H1 (cell line): ENCODE results near the gene KAT5. TPM values are rescaled to one million over a fixed set of nuclear protein-coding genes. Genes with fewer than 3 reads are reported as not detected.

Experiments used
- CTCF ChIA-PET: fragments of 300-600 bp; sonication (Branson Sonifier 250); formaldehyde crosslinking; loops from one replicate; lab custom pipeline; 2021; ENCODE audit not compliant: partially characterized antibody; lab: Charles Lee
- POLR2A ChIA-PET: fragments of 300-600 bp; sonication (Branson Sonifier 250); formaldehyde crosslinking; loops from one replicate; lab custom pipeline; 2021; ENCODE audit warnings: inconsistent platforms; ENCODE audit not compliant: partially characterized antibody; lab: Charles Lee
- DNase-seq, 2 experiments: peaks; one replicate each; pipeline versions ENCODE4 v3.0.0 to v3.0.0-alpha.2; 2010 to 2022; ENCODE audit warnings: low spot score in 2 of 2, low read depth in 1 of 2, mixed read lengths in 1 of 2
- FAIRE-seq: peaks from 2 replicates; lab custom pipeline; 2011; peaks lifted over from hg19 to GRCh38; lab: Jason Lieb, UNC
- H2AFZ ChIP-seq: 2 replicates; pipeline ENCODE4 v1.8.1; 2012; ENCODE audit warnings: low read length, inconsistent platforms
- H2AK5ac ChIP-seq: 2 replicates; pipeline ENCODE4 v1.6.1; 2013; ENCODE audit warnings: low read depth, low read length
- H2BK120ac ChIP-seq: replicated peaks from 2 replicates; pipeline ENCODE3; 2013; ENCODE audit warnings: low read depth, low read length, inconsistent platforms
- H2BK12ac ChIP-seq: 2 replicates; pipeline ENCODE4 v1.6.1; 2013; ENCODE audit warnings: low read depth, low read length
- H2BK15ac ChIP-seq: 2 replicates; pipeline ENCODE4 v1.6.1; 2013; ENCODE audit warnings: low read length
- H2BK20ac ChIP-seq: 2 replicates; pipeline ENCODE4 v1.6.1; 2013; ENCODE audit warnings: low read length
- H2BK5ac ChIP-seq: 2 replicates; pipeline ENCODE4 v1.6.1; 2013; ENCODE audit warnings: low read depth, low read length
- H3K14ac ChIP-seq: 2 replicates; pipeline ENCODE4 v1.6.1; 2013; ENCODE audit warnings: inconsistent platforms; ENCODE audit not compliant: insufficient read length
- H3K18ac ChIP-seq: 2 replicates; pipeline ENCODE4 v1.6.1; 2013; ENCODE audit warnings: low read length; ENCODE audit errors: extremely low read depth
- H3K23ac ChIP-seq: 2 replicates; pipeline ENCODE4 v1.6.1; 2013; ENCODE audit warnings: inconsistent platforms; ENCODE audit not compliant: insufficient read length
- H3K23me2 ChIP-seq: 2 replicates; pipeline ENCODE4 v1.6.1; 2013; ENCODE audit warnings: low read depth, low read length
- H3K27ac ChIP-seq: 2 replicates; pipeline ENCODE4 v1.6.1; 2011; ENCODE audit warnings: low read depth, low read length, inconsistent platforms
- H3K27me3 ChIP-seq, 4 experiments: replicated peaks in 1 of 4; 1 replicate in 1 of 4; 2 replicates in 3 of 4; pipeline versions ENCODE4 v1.6.1 to v1.8.1; 2011 to 2013; ENCODE audit warnings: low read length in 3 of 4, mild to moderate bottlenecking in 3 of 4, inconsistent platforms in 2 of 4, mixed read lengths in 2 of 4, moderate library complexity in 1 of 4; ENCODE audit not compliant: control insufficient read depth in 3 of 4, insufficient read depth in 3 of 4; ENCODE audit errors: extremely low read depth in 1 of 4
- H3K36me3 ChIP-seq, 4 experiments: 2 replicates each; pipeline versions ENCODE4 v1.6.1 to v1.8.1; 2011 to 2013; ENCODE audit warnings: mild to moderate bottlenecking in 4 of 4, low read length in 3 of 4, moderate library complexity in 2 of 4, control low read depth in 1 of 4, inconsistent platforms in 1 of 4; ENCODE audit not compliant: insufficient read depth in 4 of 4, control insufficient read depth in 2 of 4
- H3K4ac ChIP-seq: replicated peaks from 2 replicates; pipeline ENCODE3; 2013; ENCODE audit warnings: low read length, low read depth, mixed read lengths, inconsistent platforms; ENCODE audit not compliant: insufficient read length
- H3K4me1 ChIP-seq, 4 experiments: replicated peaks in 1 of 4; 1 replicate in 1 of 4; 2 replicates in 3 of 4; pipeline versions ENCODE4 v1.6.1 to v1.8.1; 2011 to 2013; ENCODE audit warnings: low read length in 3 of 4, inconsistent platforms in 2 of 4, mixed read lengths in 1 of 4; ENCODE audit not compliant: insufficient read depth in 4 of 4, control insufficient read depth in 3 of 4
- H3K4me2 ChIP-seq, 2 experiments: 2 replicates each; pipeline versions ENCODE4 v1.6.1 to v1.8.1; 2011 to 2013; ENCODE audit warnings: low read depth in 2 of 2, low read length in 2 of 2, control low read depth in 1 of 2, inconsistent platforms in 1 of 2, mild to moderate bottlenecking in 1 of 2; ENCODE audit not compliant: insufficient read depth in 1 of 2
- H3K4me3 ChIP-seq, 4 experiments: fragments of 200-600, 300-600 bp in 1 of 4; sonication (generic), shearing (Covaris generic), sonication (Bioruptor Twin) in 1 of 4; 2 replicates each; pipeline versions ENCODE4 v1.5.1 to v1.8.1; 2011 to 2016; ENCODE audit warnings: low read length in 4 of 4, low read depth in 3 of 4, control low read depth in 2 of 4, inconsistent platforms in 2 of 4, mild to moderate bottlenecking in 2 of 4, mixed read lengths in 1 of 4, moderate library complexity in 1 of 4; ENCODE audit not compliant: insufficient read depth in 2 of 4; ENCODE audit errors: extremely low read depth in 1 of 4
- H3K56ac ChIP-seq: replicated peaks from 2 replicates; pipeline ENCODE3; 2013; ENCODE audit warnings: low read depth, mild to moderate bottlenecking, mixed read lengths, low read length, inconsistent platforms; ENCODE audit not compliant: insufficient read length
- H3K79me1 ChIP-seq: 2 replicates; pipeline ENCODE4 v1.6.1; 2013; ENCODE audit warnings: low read depth, low read length, control low read depth
- H3K79me2 ChIP-seq, 2 experiments: 2 replicates each; pipeline versions ENCODE4 v1.6.1 to v1.8.1; 2012 to 2013; ENCODE audit warnings: low read length in 2 of 2, mild to moderate bottlenecking in 2 of 2, inconsistent platforms in 1 of 2; ENCODE audit not compliant: insufficient read depth in 2 of 2, control insufficient read depth in 1 of 2
- H3K9ac ChIP-seq, 4 experiments: replicated peaks in 1 of 4; 1 replicate in 1 of 4; 2 replicates in 3 of 4; pipeline versions ENCODE4 v1.6.1 to v1.8.1; 2011 to 2013; ENCODE audit warnings: low read depth in 3 of 4, low read length in 3 of 4, control low read depth in 2 of 4, mild to moderate bottlenecking in 2 of 4, moderate library complexity in 2 of 4, inconsistent platforms in 1 of 4; ENCODE audit errors: extremely low read depth in 1 of 4
- H3K9me3 ChIP-seq, 2 experiments: 2 replicates each; pipeline versions ENCODE4 v1.6.1 to v1.8.1; 2012 to 2013; ENCODE audit warnings: mild to moderate bottlenecking in 2 of 2, moderate library complexity in 2 of 2, control low read depth in 1 of 2, inconsistent platforms in 1 of 2, low read depth in 1 of 2, low read length in 1 of 2, mixed read lengths in 1 of 2; ENCODE audit not compliant: insufficient read depth in 2 of 2
- H4K20me1 ChIP-seq, 2 experiments: replicated peaks in 1 of 2; 2 replicates each; pipeline versions ENCODE3 to v1.8.1; 2011 to 2013; ENCODE audit warnings: inconsistent platforms in 2 of 2, low read length in 2 of 2, mild to moderate bottlenecking in 1 of 2; ENCODE audit not compliant: insufficient read depth in 2 of 2, control insufficient read depth in 1 of 2
- H4K5ac ChIP-seq: 2 replicates; pipeline ENCODE4 v1.6.1; 2013; ENCODE audit warnings: low read length, low read depth, mixed read lengths, inconsistent platforms; ENCODE audit not compliant: insufficient read length
- H4K8ac ChIP-seq: 2 replicates; pipeline ENCODE4 v1.8.0; 2013; ENCODE audit warnings: mild to moderate bottlenecking, moderate library complexity, low read length, inconsistent platforms; ENCODE audit not compliant: insufficient read depth; ENCODE audit errors: extremely low read depth
- H4K91ac ChIP-seq: replicated peaks from 2 replicates; pipeline ENCODE3; 2013; ENCODE audit warnings: low read length, mixed read lengths, inconsistent platforms; ENCODE audit not compliant: insufficient read length
- BACH1 ChIP-seq: IDR thresholded peaks from 2 replicates; pipeline ENCODE4 v1.6.1; 2012; ENCODE audit warnings: low read length, improper control_type of control experiment
- BCL11A ChIP-seq, 2 experiments: IDR thresholded peaks; one replicate each; pipeline ENCODE4 v1.6.1; 2011; ENCODE audit warnings: low read depth in 2 of 2, low read length in 2 of 2, mild to moderate bottlenecking in 2 of 2
- EGR1 ChIP-seq: IDR thresholded peaks from 2 replicates; pipeline ENCODE4 v1.6.1; 2011; ENCODE audit warnings: low read depth, low read length, borderline replicate concordance
- FOSL1 ChIP-seq: IDR thresholded peaks from 2 replicates; pipeline ENCODE4 v1.6.1; 2011; ENCODE audit warnings: mild to moderate bottlenecking, low read depth, low read length, moderate library complexity; ENCODE audit not compliant: insufficient read depth
- KDM1A ChIP-seq: fragments of 200-600, 300-600 bp; sonication (generic); IDR thresholded peaks from 2 replicates; pipeline ENCODE4 v1.7.1; 2016; ENCODE audit warnings: mild to moderate bottlenecking, low read length, borderline replicate concordance
- NRF1 ChIP-seq: IDR thresholded peaks from 2 replicates; pipeline ENCODE4 v1.6.1; 2011; ENCODE audit warnings: mild to moderate bottlenecking, low read depth, low read length, improper control_type of control experiment
- PHF8 ChIP-seq: fragments of 200-600 bp; sonication (generic); conservative IDR thresholded peaks from 2 replicates; pipeline ENCODE4 v1.7.1; 2012; ENCODE audit warnings: low read depth, mild to moderate bottlenecking, inconsistent platforms, low read length, moderate library complexity
- POLR2A ChIP-seq, 2 experiments: IDR thresholded peaks; 1 replicate in 1 of 2; 2 replicates in 1 of 2; pipeline ENCODE4 v1.6.1; 2011; ENCODE audit warnings: low read depth in 2 of 2, low read length in 2 of 2, mild to moderate bottlenecking in 2 of 2; ENCODE audit errors: control extremely low read depth in 1 of 2
- RFX5 ChIP-seq: IDR thresholded peaks from 2 replicates; pipeline ENCODE4 v1.6.1; 2011; ENCODE audit warnings: low read depth, low read length, improper control_type of control experiment, borderline replicate concordance
- SP2 ChIP-seq: IDR thresholded peaks from 2 replicates; pipeline ENCODE4 v1.6.1; 2012; ENCODE audit warnings: mild to moderate bottlenecking, low read length, inconsistent platforms
- SP4 ChIP-seq: IDR thresholded peaks from 2 replicates; pipeline ENCODE4 v1.6.1; 2012; ENCODE audit warnings: low read length, inconsistent platforms
- TAF1 ChIP-seq: IDR thresholded peaks from 2 replicates; pipeline ENCODE4 v1.6.1; 2011; ENCODE audit warnings: mild to moderate bottlenecking, low read depth, low read length
- TAF7 ChIP-seq: optimal IDR thresholded peaks from 2 replicates; pipeline ENCODE3; 2011; ENCODE audit warnings: low read depth, mild to moderate bottlenecking, inconsistent platforms, low read length, moderate library complexity, borderline replicate concordance
- WGBS, 2 experiments: shearing (Covaris generic) in 1 of 2; methylation state at CpG; one replicate each; pipeline versions ENCODE4 v1.1.6 to v1.1.7; 2013 to 2015; ENCODE audit warnings: low lambda C conversion rate in 2 of 2, mixed read lengths in 2 of 2, inconsistent platforms in 1 of 2, low coverage in 1 of 2, missing lambda C conversion rate in 1 of 2; ENCODE audit not compliant: insufficient replicate concordance in 2 of 2, insufficient coverage in 1 of 2, insufficient read length in 1 of 2; ENCODE audit errors: extremely low coverage in 1 of 2, missing lambda C conversion rate in 1 of 2; 5-methylcytosine and 5-hydroxymethylcytosine counted together
- polyA plus RNA-seq, 7 experiments: library from polyadenylated mRNA; depleted of rRNA in 3 of 7; stranded (reverse) in 5 of 7; unstranded in 2 of 7; fragments of >200 nt in 5 of 7; fragments of 200-250 nt in 2 of 7; gene quantifications; 1 replicate in 5 of 7; 2 replicates in 1 of 7; 4 replicates in 1 of 7; pipeline versions ENCODE4 v1.2.1 to v1.2.3, GENCODE V29; 2011 to 2013; ENCODE audit warnings: missing spikeins in 2 of 7, mixed read lengths in 2 of 7
- total RNA-seq: library from RNA; stranded (reverse); fragmentation: NEBNext Ultra II Directional; extraction: Animal tissue kit (Norgen Biotek cat#: 25700); gene quantifications from 2 replicates; pipeline ENCODE4 v1.2.1, GENCODE V29; 2021

The KAT5 gene
- total and polyA plus RNA-seq, 2 of the 8 experiments (the other 6 are each of a cell fraction or from before 2014, with no cell fraction given): 26.7 to 37.4 TPM

DNA sequence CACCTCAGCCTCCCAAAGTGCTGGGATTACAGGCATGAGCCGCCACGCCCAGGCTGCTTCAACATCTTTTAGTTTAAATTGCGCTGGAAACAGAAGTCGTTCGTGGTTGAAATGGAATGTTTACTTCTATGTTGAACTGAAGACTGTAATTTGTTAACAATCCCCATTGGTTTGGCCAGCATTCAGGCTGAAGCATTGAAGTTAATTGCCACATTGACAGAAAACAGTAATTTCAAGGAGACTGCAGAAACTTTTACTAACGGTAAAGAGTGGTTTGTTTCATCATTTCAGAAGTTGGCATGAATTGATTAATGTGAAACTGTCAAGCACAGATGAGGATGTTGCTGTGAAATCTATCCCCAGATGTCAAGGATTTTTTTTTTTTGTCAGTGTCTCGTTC, 54.5 kb downstream of the KAT5 start:
- 89% methylated on average over 7 of the region's 7 CpGs; no CpG with 5 or more reads in 1 of the 2 experiments for WGBS, 2 experiments
- H3K4ac ChIP-seq: no peak overlapping the region
- no peaks in the 10 kb centered on the region for H3K23me2 ChIP-seq
- no peak overlapping the region for H2BK120ac ChIP-seq
- no peak for DNase-seq
- peaks cover 0 to 10% of the 10 kb centered on the region in 2 experiments; a peak in 2 of 4 replicates for H3K9me3 ChIP-seq
- no peak overlapping the region for H3K23ac ChIP-seq
- CTCF ChIA-PET: interaction anchor here (0.8 to 1.6 kb wide), 3 partner anchors 14 to 459 kb away, joined by 3 read pairs; no protein-coding TSS in a partner anchor
- H4K20me1 ChIP-seq: no peaks in the 10 kb centered on the region
- H3K4me3 ChIP-seq: no peak overlapping the region
- no peak overlapping the region for H3K9ac ChIP-seq
- H2AFZ ChIP-seq: no peak overlapping the region
- no peaks in the 10 kb centered on the region for H3K36me3 ChIP-seq
- H2BK12ac ChIP-seq: no peak overlapping the region
- POLR2A ChIA-PET: no interaction called here
- H4K5ac ChIP-seq: no peak overlapping the region
- H3K14ac ChIP-seq: no peak overlapping the region
- no peak overlapping the region for H4K8ac ChIP-seq
- no peak overlapping the region for H3K18ac ChIP-seq
- H3K56ac ChIP-seq: no peak overlapping the region
- no peaks in the 10 kb centered on the region for H3K79me1 ChIP-seq
- no peak overlapping the region for H3K27ac ChIP-seq
- H2BK5ac ChIP-seq: no peak overlapping the region
- no peak overlapping the region for H4K91ac ChIP-seq
- no peaks in the 10 kb centered on the region for H3K4me1 ChIP-seq
- H2BK15ac ChIP-seq: no peak overlapping the region
- no peaks in the 10 kb centered on the region for H3K27me3 ChIP-seq
- no peak overlapping the region for H2BK20ac ChIP-seq
- H3K79me2 ChIP-seq: no peaks in the 10 kb centered on the region; a peak in 1 of 4 replicates
- H3K4me2 ChIP-seq: no peak overlapping the region
- FAIRE-seq: no peak
- no peak overlapping the region for H2AK5ac ChIP-seq
- TF ChIP-seq TAF7: no peak
- no peak for TF ChIP-seq BCL11A (IDR thresholded peaks at IDR 0.05; ENCODE audit: low read depth in 2 of 2, low read length in 2 of 2)
- no peak for TF ChIP-seq KDM1A
- TF ChIP-seq SP4: no peak
- TF ChIP-seq SP2: no peak
- TF ChIP-seq EGR1: no peak
- TF ChIP-seq TAF1: no peak
- no peak for TF ChIP-seq NRF1
- TF ChIP-seq FOSL1: no peak
- no peak for TF ChIP-seq PHF8
- no peak for TF ChIP-seq BACH1
- TF ChIP-seq RFX5: no peak
- TF ChIP-seq POLR2A (IDR thresholded peaks at IDR 0.05; ENCODE audit: control extremely low read depth in 1 of 2, low read depth in 2 of 2, low read length in 2 of 2): no peak
